OCI-LY3 (cell line): ENCODE data around the gene RAB11FIP4.

Source experiments
- CTCF ChIP-seq: fragments of 200-600, 300-600 bp; sonication (generic); IDR thresholded peaks from 2 replicates; pipeline ENCODE4 v1.5.1; 2014; ENCODE audit warnings: antibody characterized with exemption, low read length, low read depth
- EZH2phosphoT487 ChIP-seq: fragments of 200-600 bp; shearing (Covaris generic); IDR thresholded peaks from 2 replicates; pipeline ENCODE4 v1.6.1; 2018; ENCODE audit warnings: antibody characterized with exemption, mixed run types, low read depth

DNA sequence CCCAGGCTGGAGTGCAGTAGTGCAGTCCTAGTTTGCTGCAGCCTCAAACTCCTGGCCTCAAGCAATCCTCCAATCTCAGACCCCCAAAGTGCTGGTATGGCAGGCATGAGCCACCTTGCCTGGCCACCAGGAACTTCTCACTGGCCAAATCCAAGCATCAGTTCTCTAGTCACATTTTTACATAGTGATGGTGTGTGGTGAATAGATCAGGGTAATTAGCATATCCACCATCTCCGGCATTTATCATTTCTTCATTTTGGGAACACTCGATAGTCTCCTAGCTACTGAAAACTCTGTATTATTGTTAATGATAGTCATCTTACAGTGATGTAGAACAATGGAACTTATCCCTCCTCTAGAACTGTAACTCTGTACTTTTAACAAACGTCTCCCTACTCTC lies 58.3 kb downstream of the RAB11FIP4 start:
- TF ChIP-seq CTCF (no peak), EZH2phosphoT487 (no peak)
